HepG2 (cell line): ENCODE results near the gene CCDC30. TPM values are rescaled to one million over a fixed set of nuclear protein-coding genes. Genes with fewer than 3 reads are reported as not detected.

Source experiments
- ATAC-seq: fragments of 200-7000 bp; cut with Tn5 transposase; 3 replicates; pipeline ENCODE4 v1.9.1; 2020; ENCODE audit warnings: mild to moderate bottlenecking, moderate library complexity
- BruUV-seq: library from RNA; stranded (reverse); fragments of 400-500 nt; replicated peaks from 2 replicates; lab custom pipeline; 2021; lab: Mats Ljungman, UMichigan
- CTCF ChIA-PET: fragments of 300-600 bp; formaldehyde crosslinking; extraction: SDS; loops from one replicate; lab custom pipeline; 2021; ENCODE audit warnings: low total read pairs, inconsistent platforms, low intra/inter-chr PET ratio; lab: Yijun Ruan, JAX
- POLR2A ChIA-PET: fragments of 350-600 bp; sonication (Branson Sonifier 250); formaldehyde crosslinking; loops from one replicate; lab custom pipeline; 2020; ENCODE audit warnings: antibody characterized with exemption, inconsistent platforms; lab: Yijun Ruan, JAX
- DNase-seq: peaks from one replicate; pipeline ENCODE4 v3.0.0-alpha.2; 2015; ENCODE audit warnings: low spot score
- FAIRE-seq: peaks from 3 replicates; lab custom pipeline; 2011; peaks lifted over from hg19 to GRCh38; lab: Jason Lieb, UNC
- H2AFZ ChIP-seq: one replicate; pipeline ENCODE4 v1.6.1; 2011; ENCODE audit warnings: low read length, inconsistent platforms
- H3K27ac ChIP-seq: fragments of 300-600 bp; 3 replicates; pipeline ENCODE4 v1.8.0; 2011; ENCODE audit warnings: mixed run types, mild to moderate bottlenecking, mixed read lengths, low read length, inconsistent platforms; ENCODE audit not compliant: insufficient read depth; ENCODE audit errors: extremely low read length
- H3K27me3 ChIP-seq, 2 experiments: fragments of 200-600 bp in 1 of 2; 2 replicates in 1 of 2; 3 replicates in 1 of 2; pipeline versions ENCODE4 v1.6.0 to v1.8.0; 2011; ENCODE audit warnings: low read length in 2 of 2, mild to moderate bottlenecking in 2 of 2, moderate library complexity in 2 of 2, inconsistent platforms in 1 of 2; ENCODE audit not compliant: insufficient read depth in 2 of 2, control insufficient read depth in 1 of 2
- H3K36me3 ChIP-seq, 2 experiments: fragments of 200-600 bp in 1 of 2; replicated peaks in 1 of 2; 2 replicates in 1 of 2; 3 replicates in 1 of 2; pipeline versions ENCODE4 v1.5.1 to v1.8.0; 2011; ENCODE audit warnings: low read length in 2 of 2, inconsistent platforms in 1 of 2; ENCODE audit not compliant: insufficient read depth in 2 of 2, control insufficient read depth in 1 of 2
- H3K4me1 ChIP-seq: 2 replicates; pipeline ENCODE4 v1.5.1; 2012; ENCODE audit warnings: low read length, inconsistent platforms; ENCODE audit not compliant: insufficient read depth
- H3K4me2 ChIP-seq: 2 replicates; pipeline ENCODE4 v1.6.0; 2011; ENCODE audit warnings: low read depth, low read length, inconsistent platforms
- H3K4me3 ChIP-seq, 3 experiments: fragments of 200-600 bp in 1 of 3; sonication (generic), shearing (Covaris generic) in 1 of 3; replicated peaks in 1 of 3; 2 replicates each; pipeline ENCODE4 v1.5.1; 2011 to 2016; ENCODE audit warnings: low read length in 3 of 3, inconsistent platforms in 2 of 3, low read depth in 2 of 3, mild to moderate bottlenecking in 2 of 3, control low read depth in 1 of 3, mixed read lengths in 1 of 3; ENCODE audit not compliant: insufficient read depth in 1 of 3
- H3K79me2 ChIP-seq: one replicate; pipeline ENCODE4 v1.6.1; 2011; ENCODE audit warnings: low read length, inconsistent platforms; ENCODE audit not compliant: insufficient read depth
- H3K9ac ChIP-seq: 2 replicates; pipeline ENCODE4 v1.6.0; 2011; ENCODE audit warnings: mild to moderate bottlenecking, low read depth, low read length, inconsistent platforms; ENCODE audit not compliant: insufficient read depth
- H3K9me3 ChIP-seq: 2 replicates; pipeline ENCODE4 v1.5.1; 2012; ENCODE audit warnings: mild to moderate bottlenecking, low read length
- H4K20me1 ChIP-seq: 2 replicates; pipeline ENCODE4 v1.6.0; 2011; ENCODE audit warnings: inconsistent platforms, mild to moderate bottlenecking, low read length, moderate library complexity; ENCODE audit not compliant: insufficient read depth
- ARID5B ChIP-seq: IDR thresholded peaks from 2 replicates; pipeline ENCODE4 v1.4.0; 2020; ENCODE audit warnings: mild to moderate bottlenecking, missing genetic modification reagents
- BCLAF1 ChIP-seq: fragments of 450-650 bp; IDR thresholded peaks from 2 replicates; pipeline ENCODE4 v1.6.1; 2017; ENCODE audit warnings: mild to moderate bottlenecking
- HIVEP1 ChIP-seq: sonication (generic); formaldehyde crosslinking; IDR thresholded peaks from 2 replicates; pipeline ENCODE4 v1.4.0; 2020; ENCODE audit warnings: mild to moderate bottlenecking, missing genetic modification reagents
- KDM3A ChIP-seq: IDR thresholded peaks from 2 replicates; pipeline ENCODE4 v1.6.1; 2018; ENCODE audit warnings: low read depth, missing compliant biosample characterization
- KLF11 ChIP-seq: IDR thresholded peaks from 2 replicates; pipeline ENCODE4 v1.6.1; 2016; ENCODE audit warnings: missing compliant biosample characterization
- LRRFIP1 ChIP-seq: sonication (generic); formaldehyde crosslinking; conservative IDR thresholded peaks from 2 replicates; pipeline ENCODE4 v1.4.0; 2020; ENCODE audit warnings: missing genetic modification reagents
- NFKBIZ ChIP-seq: IDR thresholded peaks from 2 replicates; pipeline ENCODE4 v1.6.1; 2018; ENCODE audit warnings: missing genetic modification reagents, missing compliant biosample characterization
- NPAS2 ChIP-seq: sonication (generic); formaldehyde crosslinking; IDR thresholded peaks from 2 replicates; pipeline ENCODE4 v1.8.0; 2022; ENCODE audit warnings: mild to moderate bottlenecking, missing genetic modification reagents, borderline replicate concordance
- TAF1 ChIP-seq: sonication (generic); formaldehyde crosslinking; IDR thresholded peaks from 2 replicates; pipeline ENCODE4 v1.4.0; 2020; ENCODE audit warnings: missing genetic modification reagents
- ZFP36L2 ChIP-seq: sonication (generic); formaldehyde crosslinking; IDR thresholded peaks from 2 replicates; pipeline ENCODE4 v1.4.0; 2020; ENCODE audit warnings: missing genetic modification reagents
- ZNF225 ChIP-seq: sonication (generic); formaldehyde crosslinking; IDR thresholded peaks from 2 replicates; pipeline ENCODE4 v1.4.0; 2020; ENCODE audit warnings: mild to moderate bottlenecking, missing genetic modification reagents
- ZNF558 ChIP-seq: sonication (generic); formaldehyde crosslinking; IDR thresholded peaks from 2 replicates; pipeline ENCODE4 v1.9.0; 2022; ENCODE audit warnings: mild to moderate bottlenecking, missing genetic modification reagents, borderline replicate concordance
- ZNF564 ChIP-seq: sonication (generic); formaldehyde crosslinking; IDR thresholded peaks from 2 replicates; pipeline ENCODE4 v1.8.1; 2023; ENCODE audit warnings: mild to moderate bottlenecking, missing genetic modification reagents
- ZNF614 ChIP-seq: IDR thresholded peaks from 2 replicates; pipeline ENCODE4 v1.6.1; 2018; ENCODE audit warnings: missing biosample characterization, missing genetic modification reagents, inconsistent platforms, borderline replicate concordance
- ZNF619 ChIP-seq: sonication (generic); formaldehyde crosslinking; IDR thresholded peaks from 2 replicates; pipeline ENCODE4 v1.4.0; 2020; ENCODE audit warnings: mild to moderate bottlenecking, missing genetic modification reagents
- WGBS: methylation state at CpG from one replicate; pipeline ENCODE4 v1.1.6; 2017; ENCODE audit warnings: low lambda C conversion rate; 5-methylcytosine and 5-hydroxymethylcytosine counted together
- in situ Hi-C: cut with HindIII; loops from 2 replicates; pipeline ENCODE4 v1.10.0; 2017; ENCODE audit warnings: low pct_unique_long_range_greater_than_20kb; ENCODE audit not compliant: extremely low pct_ligation_motif_present
- intact Hi-C: fragments of 100-400 bp; cut with micrococcal nuclease; formaldehyde crosslinking; loops from one replicate; pipeline ENCODE4 v1.10.0; 2022; ENCODE audit not compliant: unreplicated experiment
- polyA plus RNA-seq, 8 experiments: library from polyadenylated mRNA; depleted of rRNA in 3 of 8; stranded (reverse) in 7 of 8; unstranded in 1 of 8; fragments of >200 nt; fragmentation: Illumina TruSeq in 4 of 8; extraction: Trizol in 4 of 8; gene quantifications; 2 replicates each; pipeline versions ENCODE4 v1.2.1 to v1.2.3, GENCODE V29; 2011 to 2016; ENCODE audit warnings: low read depth in 4 of 8, missing spikeins in 1 of 8, mixed read lengths in 1 of 8; ENCODE audit not compliant: insufficient read depth in 1 of 8
- total RNA-seq, 5 experiments: library from RNA; depleted of rRNA; stranded (reverse); fragments of >200 nt; fragmentation: Illumina TruSeq; extraction: Trizol; gene quantifications; 2 replicates each; pipeline ENCODE4 v1.2.3, GENCODE V29; 2016; ENCODE audit warnings: low read depth in 1 of 5
- TF ChIP-seq, protein P1 (sequence below): sonication (generic); formaldehyde crosslinking; IDR thresholded peaks from 2 replicates; pipeline ENCODE4 v1.5.1; 2020; ENCODE audit warnings: mild to moderate bottlenecking, missing genetic modification reagents, moderate library complexity

The CCDC30 gene
- total and polyA plus RNA-seq, 2 of the 13 experiments (the other 11 are each of a cell fraction or from before 2014, with no cell fraction given): 0.25 to 0.77 TPM

DNA sequence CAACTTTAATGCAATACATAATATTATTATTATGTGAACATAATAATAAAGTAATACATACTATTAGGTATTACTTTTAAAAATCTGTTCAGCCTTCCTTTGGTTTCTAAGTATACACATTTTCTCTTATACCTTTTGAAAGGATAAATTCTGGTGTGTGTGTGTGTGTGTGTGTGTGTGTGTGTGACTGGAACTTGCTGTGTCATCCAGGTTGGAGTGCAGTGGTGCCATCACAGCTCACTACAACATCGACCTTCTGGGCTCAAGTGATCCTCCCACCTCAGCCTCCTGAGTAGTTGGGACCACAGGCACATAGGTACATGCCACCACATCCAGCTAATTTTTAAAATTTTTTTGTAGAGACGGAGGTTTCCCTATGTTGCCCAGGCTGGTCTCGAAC is 88.5 kb downstream of the CCDC30 start:
- intact Hi-C loops: no loop called here
- no peak for ATAC-seq
- POLR2A ChIA-PET: no interaction called here
- TF ChIP-seq, protein P1, sequence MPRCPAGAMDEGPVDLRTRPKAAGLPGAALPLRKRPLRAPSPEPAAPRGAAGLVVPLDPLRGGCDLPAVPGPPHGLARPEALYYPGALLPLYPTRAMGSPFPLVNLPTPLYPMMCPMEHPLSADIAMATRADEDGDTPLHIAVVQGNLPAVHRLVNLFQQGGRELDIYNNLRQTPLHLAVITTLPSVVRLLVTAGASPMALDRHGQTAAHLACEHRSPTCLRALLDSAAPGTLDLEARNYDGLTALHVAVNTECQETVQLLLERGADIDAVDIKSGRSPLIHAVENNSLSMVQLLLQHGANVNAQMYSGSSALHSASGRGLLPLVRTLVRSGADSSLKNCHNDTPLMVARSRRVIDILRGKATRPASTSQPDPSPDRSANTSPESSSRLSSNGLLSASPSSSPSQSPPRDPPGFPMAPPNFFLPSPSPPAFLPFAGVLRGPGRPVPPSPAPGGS (CRISPR knock-in tag): no peak
- TF ChIP-seq ZNF225 (CRISPR knock-in tag) (no peak), NFKBIZ (CRISPR knock-in tag) (no peak), NPAS2 (CRISPR knock-in tag) (no peak), ZNF558 (CRISPR knock-in tag) (no peak), ARID5B (CRISPR knock-in tag) (no peak), ZNF564 (CRISPR knock-in tag) (no peak), LRRFIP1 (CRISPR knock-in tag) (no peak), ZNF614 (no peak), KLF11 (CRISPR knock-in tag) (no peak), KDM3A (CRISPR knock-in tag) (no peak), ZNF619 (no peak), TAF1 (CRISPR knock-in tag) (no peak), BCLAF1 (no peak), HIVEP1 (CRISPR knock-in tag) (no peak), ZFP36L2 (CRISPR knock-in tag) (no peak)

More for the DNA sequence above, 88.5 kb downstream of the CCDC30 start:
- no peaks in the 10 kb centered on the region; the same call in 1 of the 2 replicates for H3K4me1 ChIP-seq
- H3K9me3 ChIP-seq: no peaks in the 10 kb centered on the region
- no peaks in the 10 kb centered on the region for H3K79me2 ChIP-seq
- no peak overlapping the region for H3K9ac ChIP-seq
- no peak for DNase-seq
- no peak for FAIRE-seq
- no peaks in the 10 kb centered on the region for H3K36me3 ChIP-seq
- no peak overlapping the region for H3K27ac ChIP-seq
- WGBS: 20% methylated on average over 3 of the region's 3 CpGs
- in situ Hi-C loops: no loop called here
- H4K20me1 ChIP-seq: no peaks in the 10 kb centered on the region
- no peak overlapping the region for H3K4me2 ChIP-seq
- BruUV-seq: no TSS peak
- CTCF ChIA-PET: no interaction called here
- no peak overlapping the region for H2AFZ ChIP-seq
- no peaks in the 10 kb centered on the region; a peak in 1 of 5 replicates for H3K27me3 ChIP-seq
- H3K4me3 ChIP-seq: no peak overlapping the region
